NCI-H82 treated with DMSO at 0.1 percent for 48 hours (cell line): Measurements from ENCODE around the gene TBC1D5.
"Not testable (repeated sequence)": the region's sequence is repeated elsewhere in the genome, so short reads cannot be mapped to it uniquely, and the experiment has no call there.

Experiments used
- DNase-seq: peaks from one replicate; lab custom pipeline; 2025; ENCODE audit not compliant: unreplicated experiment; lab: John Stamatoyannopoulos, UW

The TBC1D5 gene

DNA sequence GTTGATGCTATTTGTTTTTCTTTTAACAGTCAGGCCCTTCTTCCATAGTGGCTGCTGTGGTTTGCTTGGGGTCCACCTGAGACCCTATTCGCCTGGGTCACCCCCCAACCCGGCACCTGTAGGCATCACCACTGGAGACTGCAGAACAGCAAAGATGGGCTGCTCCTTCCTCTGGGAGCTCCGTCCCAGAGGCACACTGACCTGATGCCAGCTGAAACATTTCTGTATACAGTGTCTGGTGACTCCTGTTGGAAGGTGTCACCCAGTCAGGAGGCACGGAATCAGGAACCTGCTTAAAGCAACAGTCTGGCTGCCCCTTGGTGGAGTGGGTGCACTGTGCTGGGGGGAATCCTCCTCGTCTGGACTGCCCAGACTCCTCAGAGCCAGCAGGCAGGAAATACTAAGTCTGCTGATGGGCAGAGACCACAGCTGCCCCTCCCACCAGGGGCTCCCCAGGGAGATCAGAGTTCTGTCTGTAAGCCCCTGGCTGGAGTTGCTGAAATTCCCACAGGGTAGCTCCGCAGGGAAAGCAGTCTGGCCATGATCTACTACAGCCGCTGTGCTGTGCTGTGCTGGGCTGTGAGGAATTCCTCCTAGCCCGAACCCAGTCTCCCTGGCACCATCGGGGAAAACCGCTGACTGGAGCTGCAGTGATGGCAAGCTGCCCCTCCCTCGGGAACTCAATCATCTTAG, 248.2 kb downstream of the TBC1D5 start:
- DNase-seq: no peak

DNA sequence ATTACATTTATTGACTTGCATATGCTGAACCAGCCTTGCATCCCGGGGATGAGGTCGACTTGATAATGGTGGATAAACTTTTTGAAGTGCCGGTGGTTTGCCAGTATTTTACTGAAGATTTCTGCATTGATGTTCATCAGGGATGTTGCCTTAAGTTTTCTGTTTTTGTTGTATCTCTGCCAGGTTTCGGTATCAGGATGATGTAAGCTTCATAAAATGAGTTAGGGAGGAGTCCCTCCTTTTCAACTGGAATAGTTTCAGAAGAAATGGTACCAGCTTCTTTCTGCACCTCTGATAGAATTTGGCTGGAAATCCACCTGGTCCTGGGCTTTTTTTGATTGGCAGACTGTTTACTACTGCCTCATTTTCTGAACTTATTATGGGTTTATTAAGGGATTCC, 250.8 kb downstream of the TBC1D5 start:
- no peak for DNase-seq

- not testable (repeated sequence) for DNase-seq
These were observed 251.2 kb downstream of the TBC1D5 start for GRCh38 chr3:17491190-17491589.

GRCh38 chr3:17489139-17489538, 253.3 kb downstream of the TBC1D5 start:
- no peak for DNase-seq

GRCh38 chr3:17481116-17481515, 261.3 kb downstream of the TBC1D5 start:
- no peak for DNase-seq

DNA sequence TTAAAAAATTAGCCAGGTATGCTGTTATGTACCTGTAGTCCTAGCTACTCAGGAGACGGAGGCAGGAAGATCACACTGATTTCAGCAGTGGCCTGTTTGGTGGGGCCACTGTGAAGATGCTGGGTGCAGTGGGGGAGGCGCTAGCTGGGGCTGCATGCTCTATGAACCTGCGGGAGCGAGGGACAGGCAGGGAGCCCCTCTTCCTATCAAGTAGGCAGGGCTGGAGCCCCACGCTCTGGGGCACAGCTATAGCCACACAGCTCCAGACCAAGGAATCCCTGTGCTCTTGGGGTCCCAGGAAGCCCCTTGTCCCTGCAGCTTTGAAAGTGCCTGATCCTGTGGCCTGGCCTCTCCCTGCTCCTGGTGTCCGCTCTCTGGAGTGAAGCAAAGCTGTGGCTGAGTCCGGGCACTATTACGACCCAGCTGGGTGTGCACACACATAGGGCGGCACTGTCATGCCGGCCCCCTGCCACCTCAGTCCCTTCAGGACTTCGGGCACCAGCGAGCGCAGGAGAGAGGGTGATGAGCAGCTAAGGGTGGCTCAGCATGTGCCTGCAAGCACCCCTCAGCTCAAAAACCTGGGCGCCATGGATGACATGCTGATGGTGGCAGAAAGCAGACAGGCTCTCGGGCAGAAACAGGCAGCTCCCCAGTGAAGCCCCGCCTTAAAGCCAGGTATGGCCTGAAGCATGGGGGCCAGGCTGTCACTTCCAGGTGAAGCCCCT, 262.6 kb downstream of the TBC1D5 start:
- DNase-seq: no peak

GRCh38 chr3:17478673-17479072, 263.8 kb downstream of the TBC1D5 start:
- DNase-seq: no peak

DNA sequence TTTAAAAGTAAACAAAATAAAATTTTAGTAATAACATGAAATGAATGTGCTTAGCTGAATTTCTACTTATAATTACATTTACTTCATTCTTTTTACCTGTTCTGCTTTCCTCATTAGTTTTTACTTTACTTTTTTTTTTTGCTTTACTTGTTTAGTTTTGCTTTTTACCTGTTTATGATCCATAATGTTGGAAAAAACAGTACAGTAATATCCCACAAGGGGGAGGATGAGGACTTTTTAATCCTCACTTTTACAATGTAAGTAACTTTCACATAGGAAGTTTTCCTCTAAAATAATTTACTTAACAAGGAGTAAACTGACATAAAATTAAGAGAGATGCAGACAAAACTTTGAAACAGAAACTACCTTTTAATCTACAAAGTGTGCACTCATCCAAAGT, 268.7 kb downstream of the TBC1D5 start:
- DNase-seq: no peak

- DNase-seq: no peak
These were observed 272.5 kb downstream of the TBC1D5 start for GRCh38 chr3:17469954-17470353.

GRCh38 chr3:17469520-17469919, 272.9 kb downstream of the TBC1D5 start:
- DNase-seq: no peak

GRCh38 chr3:17466028-17466427, 276.4 kb downstream of the TBC1D5 start:
- no peak for DNase-seq

DNA sequence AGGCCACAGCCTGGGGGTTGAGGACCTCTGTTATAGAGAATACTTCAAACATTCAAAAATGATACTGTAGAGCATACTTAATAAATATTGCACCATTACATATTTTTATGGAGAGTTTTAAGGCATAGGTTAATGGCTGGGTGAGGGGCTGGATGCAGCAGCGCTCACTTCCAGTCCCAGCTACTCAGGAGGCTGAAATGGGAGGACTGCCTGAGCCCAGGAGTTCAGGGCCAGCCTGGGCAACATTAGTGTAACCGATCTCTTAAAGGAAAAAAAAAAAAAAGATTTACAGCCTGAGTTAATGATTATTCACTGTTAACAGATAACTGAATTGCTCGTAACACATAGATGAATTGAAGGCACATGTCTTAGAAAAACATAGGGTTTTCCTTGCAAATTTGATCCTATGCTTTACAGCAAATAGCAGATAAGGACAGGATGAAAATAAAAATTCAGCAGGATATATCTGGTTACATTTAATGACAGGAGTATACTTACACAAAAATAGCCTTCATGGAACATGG, 282.9 kb downstream of the TBC1D5 start:
- DNase-seq: no peak

- DNase-seq: no peak
These were observed 285.8 kb downstream of the TBC1D5 start for GRCh38 chr3:17456650-17457049.

DNA sequence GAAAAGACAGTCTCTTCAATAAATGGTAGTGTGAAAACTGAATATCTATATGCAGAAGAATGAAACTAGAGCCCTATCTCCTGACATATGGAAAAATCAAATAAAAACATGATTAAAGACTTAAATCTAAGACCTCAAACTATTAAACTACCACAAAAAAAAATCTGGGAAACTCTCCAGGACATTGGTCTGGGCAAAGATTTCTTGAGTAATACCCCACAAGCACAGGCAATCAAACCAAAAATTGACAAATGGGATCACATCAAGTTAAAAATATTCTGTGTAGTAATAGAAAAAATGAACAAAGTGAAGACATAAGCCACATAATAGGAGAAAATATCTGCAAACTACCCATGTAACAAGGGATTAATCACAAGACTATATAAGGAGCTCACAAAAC, 286.4 kb downstream of the TBC1D5 start:
- no peak for DNase-seq

DNA sequence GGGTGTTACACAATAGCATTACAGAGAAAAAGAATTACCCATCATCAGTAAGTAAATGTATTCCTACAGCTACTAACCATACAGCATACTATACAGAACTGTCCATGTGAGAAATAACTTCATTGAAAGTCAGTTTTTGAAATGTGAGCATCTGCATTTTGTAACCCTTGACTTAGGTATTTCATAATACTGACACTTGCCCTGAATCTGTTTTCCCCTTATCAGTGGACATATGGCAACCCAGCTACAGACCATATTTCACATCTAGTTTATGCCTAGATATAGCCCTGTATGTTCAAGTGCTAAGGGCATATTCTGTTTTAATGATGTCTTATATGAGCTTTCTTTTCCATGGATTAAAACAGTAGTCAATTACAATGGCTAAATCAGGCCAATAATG, 297.6 kb downstream of the TBC1D5 start:
- no peak for DNase-seq

DNA sequence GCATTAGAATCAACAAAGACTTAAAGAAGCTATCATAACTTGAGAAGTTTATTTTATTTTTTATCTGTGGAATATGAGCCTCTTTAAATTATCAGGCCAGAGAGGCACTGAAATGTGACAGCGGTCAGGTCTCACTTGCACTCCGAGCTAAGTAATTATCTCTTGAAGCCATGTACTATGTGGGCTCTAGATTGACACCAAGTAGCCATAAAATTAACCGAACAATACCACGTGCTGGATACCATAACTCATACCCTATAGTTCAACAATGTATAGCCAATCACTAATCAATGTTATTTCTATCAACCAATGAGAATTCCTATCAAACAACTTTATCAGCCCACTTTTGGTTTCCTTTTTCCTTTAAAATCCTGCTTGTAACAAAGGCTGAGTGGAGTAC, 299.3 kb downstream of the TBC1D5 start:
- no peak for DNase-seq

DNA sequence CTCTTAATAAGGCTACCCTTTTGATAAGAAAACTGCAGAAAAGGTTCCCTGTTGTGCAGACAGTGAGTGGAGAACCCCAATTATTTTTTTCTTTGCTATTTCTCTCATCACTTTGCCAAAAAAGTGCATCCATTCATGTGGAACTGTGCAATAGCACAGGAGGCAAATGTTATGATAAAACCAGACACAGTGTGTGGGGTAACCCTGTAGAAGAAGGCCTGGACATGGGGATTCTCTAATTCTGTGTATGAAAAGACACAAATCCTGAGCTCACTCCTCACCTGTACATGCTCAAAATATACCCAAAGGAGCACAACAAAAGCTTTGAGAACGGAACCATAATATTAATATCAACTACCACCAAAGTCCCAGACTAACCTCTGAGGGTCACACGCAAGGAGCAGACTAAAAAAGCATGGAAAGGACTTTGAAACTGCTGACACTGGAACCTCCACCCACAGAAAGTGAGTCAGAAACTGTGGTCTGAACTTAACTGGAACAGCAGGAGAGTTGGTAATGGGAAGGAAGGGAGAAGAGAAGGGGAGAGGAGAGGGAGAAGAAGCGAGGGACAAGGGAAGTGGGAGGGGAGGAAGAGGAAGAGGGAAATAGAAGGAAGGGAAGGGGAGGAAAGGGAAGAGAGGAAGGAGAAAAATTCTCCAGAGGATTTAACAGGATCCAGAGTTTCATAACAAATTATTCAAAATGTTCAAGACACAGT, 299.9 kb downstream of the TBC1D5 start:
- DNase-seq: no peak

GRCh38 chr3:17433876-17434275, 308.6 kb downstream of the TBC1D5 start:
- no peak for DNase-seq

DNA sequence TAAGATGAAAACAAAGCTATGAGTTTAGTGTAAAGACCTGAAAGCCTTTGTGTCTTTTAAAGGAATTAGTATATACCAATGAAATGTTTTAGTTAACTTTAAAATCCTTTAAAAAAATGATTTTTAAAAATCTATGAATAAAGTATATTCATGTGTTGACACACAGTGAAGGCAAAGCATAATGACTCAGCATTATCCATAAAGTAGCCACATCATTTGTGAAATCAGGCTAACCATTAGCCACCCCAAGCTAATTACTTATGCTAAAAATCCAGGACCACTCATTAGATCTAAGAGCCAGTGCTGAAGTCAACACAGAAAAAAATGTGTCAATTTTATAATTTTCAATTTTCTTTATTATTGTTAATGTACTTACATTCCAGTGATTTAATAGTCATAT, 310.2 kb downstream of the TBC1D5 start:
- DNase-seq: no peak

DNA sequence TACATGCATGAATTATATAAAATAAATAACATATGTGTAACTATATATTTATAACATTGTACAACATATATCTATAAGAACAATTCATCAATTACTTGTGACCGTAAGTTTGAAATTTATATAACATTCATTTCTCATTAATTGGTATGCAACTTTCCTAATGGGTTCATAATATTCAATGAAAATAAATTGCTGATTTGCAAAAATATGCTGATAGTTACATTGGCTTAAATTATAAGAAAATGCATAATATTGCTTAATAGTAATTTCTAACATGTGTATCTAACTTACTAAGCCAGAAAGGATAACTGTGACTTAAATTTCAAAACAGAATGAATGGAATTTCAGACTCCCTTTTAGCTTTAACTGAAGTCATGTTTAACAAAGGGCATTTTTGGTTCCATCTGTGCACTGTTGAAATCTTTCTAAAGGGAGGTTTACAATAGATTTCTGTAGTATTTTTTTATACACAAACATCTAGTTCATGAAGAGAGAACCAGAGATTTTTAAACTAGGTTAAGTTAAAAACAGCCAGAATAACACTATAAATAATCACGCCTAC, 310.9 kb downstream of the TBC1D5 start:
- DNase-seq: no peak

DNA sequence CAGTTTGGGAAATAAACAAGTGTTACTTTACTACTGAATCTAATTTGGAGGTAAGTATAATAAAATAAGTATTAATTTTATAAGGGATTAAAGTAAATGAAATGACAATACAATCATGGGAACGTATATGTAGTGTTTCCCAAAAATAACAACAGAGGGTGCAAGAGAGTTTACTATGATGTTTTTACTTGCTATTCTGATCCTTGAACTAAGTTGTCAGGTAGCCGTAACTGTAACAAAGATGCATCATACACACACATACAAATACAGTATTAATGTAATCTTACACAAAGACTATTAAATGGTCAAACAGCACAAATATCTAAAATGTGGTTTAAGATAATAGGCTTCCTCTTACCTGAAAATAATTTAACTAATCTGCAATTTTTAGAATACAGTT, 311.4 kb downstream of the TBC1D5 start:
- peak; percentile 27 for DNase-seq

- no peak for DNase-seq
These were observed 311.8 kb downstream of the TBC1D5 start for GRCh38 chr3:17430582-17430981.
